Measurements from ENCODE around the gene ABCA9. TPM values are rescaled to one million over a fixed set of nuclear protein-coding genes. Genes with fewer than 3 reads are reported as not detected.

Gene ABCA9
- total RNA-seq, 1 experiment from 2014 or later = not detected

DNA sequence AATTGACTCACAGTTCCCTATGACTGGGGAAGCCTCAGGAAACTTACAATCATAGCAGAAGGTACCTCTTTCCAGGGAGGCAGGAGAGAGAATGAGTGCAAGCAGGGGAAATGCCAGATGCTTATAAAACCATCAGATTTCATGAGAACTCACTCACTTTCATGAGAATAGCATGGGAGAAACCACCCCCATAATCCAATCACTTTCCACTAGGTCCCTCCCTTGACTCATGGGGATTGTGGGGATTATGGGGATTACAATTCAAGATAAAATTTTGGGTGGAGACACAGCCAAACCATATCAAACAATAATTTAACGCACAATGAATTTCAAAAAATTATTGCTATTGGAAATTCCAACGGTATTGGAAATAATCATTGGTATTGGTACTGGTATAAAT, 15.1 kb downstream of the ABCA9 start (continued):
- TF ChIP-seq, protein P1, sequence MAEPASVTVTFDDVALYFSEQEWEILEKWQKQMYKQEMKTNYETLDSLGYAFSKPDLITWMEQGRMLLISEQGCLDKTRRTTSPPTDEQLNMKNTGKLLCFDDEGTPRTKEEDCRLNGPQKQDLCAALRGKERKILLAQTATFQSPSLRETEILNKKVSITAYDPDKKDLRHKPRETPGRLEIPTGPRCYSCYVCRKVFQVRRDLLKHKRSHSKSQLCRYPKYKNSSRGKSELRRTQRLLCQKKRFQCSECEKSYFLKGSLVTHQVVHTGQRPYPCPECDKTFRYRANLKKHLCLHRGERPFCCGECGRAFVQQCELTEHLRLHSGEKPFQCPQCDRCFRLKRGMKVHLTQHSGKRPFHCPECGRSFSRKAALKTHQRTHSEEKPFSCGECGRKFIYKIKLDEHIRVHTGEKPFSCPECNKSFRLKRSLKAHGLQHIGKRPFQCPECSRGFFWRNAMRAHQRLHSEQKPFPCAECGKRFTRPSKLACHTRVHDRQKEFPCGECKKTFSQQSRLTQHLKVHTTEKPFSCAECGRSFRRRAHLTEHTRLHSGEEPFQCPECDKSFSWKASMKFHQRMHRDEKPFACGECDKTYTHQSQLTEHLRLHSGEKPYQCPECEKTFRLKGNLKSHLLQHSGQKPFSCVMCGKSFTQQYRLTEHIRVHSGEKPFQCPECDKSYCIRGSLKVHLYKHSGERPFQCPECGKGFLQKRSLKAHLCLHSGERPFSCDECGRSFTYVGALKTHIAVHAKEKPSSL (CRISPR knock-in tag; conservative IDR thresholded peaks at IDR 0.05) = no peak
- TF ChIP-seq NFE2L1 (CRISPR knock-in tag; IDR thresholded peaks at IDR 0.05) (no peak), GRHL2 (CRISPR knock-in tag; IDR thresholded peaks at IDR 0.05; ENCODE audit: insufficient replicate concordance, severe bottlenecking) (no peak)

DNA sequence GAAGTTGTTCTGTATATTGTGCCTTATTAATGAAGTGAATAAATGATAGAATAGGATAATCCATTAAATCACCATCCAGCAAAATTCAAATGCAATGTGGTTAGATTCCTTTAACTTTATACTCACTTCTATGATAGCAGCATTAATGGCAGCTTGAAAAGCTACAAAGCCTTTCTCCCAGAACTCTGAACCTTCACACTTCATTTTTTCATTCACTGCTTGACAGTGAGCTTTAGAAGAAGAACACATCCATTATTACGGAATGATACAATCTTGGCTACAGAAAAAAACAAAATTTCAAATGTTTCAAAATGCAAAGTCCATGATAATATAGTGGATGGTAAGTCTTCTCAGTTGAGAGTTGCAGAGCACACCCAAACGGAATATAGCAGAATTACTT, 16.4 kb downstream of the ABCA9 start:
- Mint-ChIP-seq H3K27ac (no peak overlapping the region), H3K4me1 (no peaks in the 10 kb centered on the region), H3K9me3 (no peaks in the 10 kb centered on the region), H3K27me3 (ENCODE audit: low read depth) (no peaks in the 10 kb centered on the region), H3K4me3 (no peak overlapping the region), H3K36me3 (no peaks in the 10 kb centered on the region)
- TF ChIP-seq, protein P2, sequence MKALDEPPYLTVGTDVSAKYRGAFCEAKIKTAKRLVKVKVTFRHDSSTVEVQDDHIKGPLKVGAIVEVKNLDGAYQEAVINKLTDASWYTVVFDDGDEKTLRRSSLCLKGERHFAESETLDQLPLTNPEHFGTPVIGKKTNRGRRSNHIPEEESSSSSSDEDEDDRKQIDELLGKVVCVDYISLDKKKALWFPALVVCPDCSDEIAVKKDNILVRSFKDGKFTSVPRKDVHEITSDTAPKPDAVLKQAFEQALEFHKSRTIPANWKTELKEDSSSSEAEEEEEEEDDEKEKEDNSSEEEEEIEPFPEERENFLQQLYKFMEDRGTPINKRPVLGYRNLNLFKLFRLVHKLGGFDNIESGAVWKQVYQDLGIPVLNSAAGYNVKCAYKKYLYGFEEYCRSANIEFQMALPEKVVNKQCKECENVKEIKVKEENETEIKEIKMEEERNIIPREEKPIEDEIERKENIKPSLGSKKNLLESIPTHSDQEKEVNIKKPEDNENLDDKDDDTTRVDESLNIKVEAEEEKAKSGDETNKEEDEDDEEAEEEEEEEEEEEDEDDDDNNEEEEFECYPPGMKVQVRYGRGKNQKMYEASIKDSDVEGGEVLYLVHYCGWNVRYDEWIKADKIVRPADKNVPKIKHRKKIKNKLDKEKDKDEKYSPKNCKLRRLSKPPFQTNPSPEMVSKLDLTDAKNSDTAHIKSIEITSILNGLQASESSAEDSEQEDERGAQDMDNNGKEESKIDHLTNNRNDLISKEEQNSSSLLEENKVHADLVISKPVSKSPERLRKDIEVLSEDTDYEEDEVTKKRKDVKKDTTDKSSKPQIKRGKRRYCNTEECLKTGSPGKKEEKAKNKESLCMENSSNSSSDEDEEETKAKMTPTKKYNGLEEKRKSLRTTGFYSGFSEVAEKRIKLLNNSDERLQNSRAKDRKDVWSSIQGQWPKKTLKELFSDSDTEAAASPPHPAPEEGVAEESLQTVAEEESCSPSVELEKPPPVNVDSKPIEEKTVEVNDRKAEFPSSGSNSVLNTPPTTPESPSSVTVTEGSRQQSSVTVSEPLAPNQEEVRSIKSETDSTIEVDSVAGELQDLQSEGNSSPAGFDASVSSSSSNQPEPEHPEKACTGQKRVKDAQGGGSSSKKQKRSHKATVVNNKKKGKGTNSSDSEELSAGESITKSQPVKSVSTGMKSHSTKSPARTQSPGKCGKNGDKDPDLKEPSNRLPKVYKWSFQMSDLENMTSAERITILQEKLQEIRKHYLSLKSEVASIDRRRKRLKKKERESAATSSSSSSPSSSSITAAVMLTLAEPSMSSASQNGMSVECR (CRISPR knock-in tag; IDR thresholded peaks at IDR 0.05; ENCODE audit: borderline replicate concordance) = no peak
- TF ChIP-seq JAZF1 (CRISPR knock-in tag; IDR thresholded peaks at IDR 0.05) (no peak), NR1H2 (CRISPR knock-in tag; IDR thresholded peaks at IDR 0.05) (no peak), ETV6 (CRISPR knock-in tag; IDR thresholded peaks at IDR 0.05) (no peak), RORB (CRISPR knock-in tag; IDR thresholded peaks at IDR 0.05) (no peak), FOXK1 (CRISPR knock-in tag; IDR thresholded peaks at IDR 0.05) (no peak), JUN (CRISPR knock-in tag; IDR thresholded peaks at IDR 0.05) (no peak), TEAD4 (CRISPR knock-in tag; IDR thresholded peaks at IDR 0.05) (no peak), NFYB (CRISPR knock-in tag; conservative IDR thresholded peaks at IDR 0.05; ENCODE audit: low read depth) (no peak), SMAD4 (CRISPR knock-in tag; IDR thresholded peaks at IDR 0.05) (no peak), ELF4 (CRISPR knock-in tag; IDR thresholded peaks at IDR 0.05; ENCODE audit: low read depth) (no peak), CREB1 (CRISPR knock-in tag; IDR thresholded peaks at IDR 0.05) (no peak), ZNF416 (CRISPR knock-in tag; IDR thresholded peaks at IDR 0.05) (no peak)
- TF ChIP-seq, protein P3, sequence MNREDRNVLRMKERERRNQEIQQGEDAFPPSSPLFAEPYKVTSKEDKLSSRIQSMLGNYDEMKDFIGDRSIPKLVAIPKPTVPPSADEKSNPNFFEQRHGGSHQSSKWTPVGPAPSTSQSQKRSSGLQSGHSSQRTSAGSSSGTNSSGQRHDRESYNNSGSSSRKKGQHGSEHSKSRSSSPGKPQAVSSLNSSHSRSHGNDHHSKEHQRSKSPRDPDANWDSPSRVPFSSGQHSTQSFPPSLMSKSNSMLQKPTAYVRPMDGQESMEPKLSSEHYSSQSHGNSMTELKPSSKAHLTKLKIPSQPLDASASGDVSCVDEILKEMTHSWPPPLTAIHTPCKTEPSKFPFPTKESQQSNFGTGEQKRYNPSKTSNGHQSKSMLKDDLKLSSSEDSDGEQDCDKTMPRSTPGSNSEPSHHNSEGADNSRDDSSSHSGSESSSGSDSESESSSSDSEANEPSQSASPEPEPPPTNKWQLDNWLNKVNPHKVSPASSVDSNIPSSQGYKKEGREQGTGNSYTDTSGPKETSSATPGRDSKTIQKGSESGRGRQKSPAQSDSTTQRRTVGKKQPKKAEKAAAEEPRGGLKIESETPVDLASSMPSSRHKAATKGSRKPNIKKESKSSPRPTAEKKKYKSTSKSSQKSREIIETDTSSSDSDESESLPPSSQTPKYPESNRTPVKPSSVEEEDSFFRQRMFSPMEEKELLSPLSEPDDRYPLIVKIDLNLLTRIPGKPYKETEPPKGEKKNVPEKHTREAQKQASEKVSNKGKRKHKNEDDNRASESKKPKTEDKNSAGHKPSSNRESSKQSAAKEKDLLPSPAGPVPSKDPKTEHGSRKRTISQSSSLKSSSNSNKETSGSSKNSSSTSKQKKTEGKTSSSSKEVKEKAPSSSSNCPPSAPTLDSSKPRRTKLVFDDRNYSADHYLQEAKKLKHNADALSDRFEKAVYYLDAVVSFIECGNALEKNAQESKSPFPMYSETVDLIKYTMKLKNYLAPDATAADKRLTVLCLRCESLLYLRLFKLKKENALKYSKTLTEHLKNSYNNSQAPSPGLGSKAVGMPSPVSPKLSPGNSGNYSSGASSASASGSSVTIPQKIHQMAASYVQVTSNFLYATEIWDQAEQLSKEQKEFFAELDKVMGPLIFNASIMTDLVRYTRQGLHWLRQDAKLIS (CRISPR knock-in tag; IDR thresholded peaks at IDR 0.05; ENCODE audit: borderline replicate concordance) = no peak
- TF ChIP-seq, protein P4, sequence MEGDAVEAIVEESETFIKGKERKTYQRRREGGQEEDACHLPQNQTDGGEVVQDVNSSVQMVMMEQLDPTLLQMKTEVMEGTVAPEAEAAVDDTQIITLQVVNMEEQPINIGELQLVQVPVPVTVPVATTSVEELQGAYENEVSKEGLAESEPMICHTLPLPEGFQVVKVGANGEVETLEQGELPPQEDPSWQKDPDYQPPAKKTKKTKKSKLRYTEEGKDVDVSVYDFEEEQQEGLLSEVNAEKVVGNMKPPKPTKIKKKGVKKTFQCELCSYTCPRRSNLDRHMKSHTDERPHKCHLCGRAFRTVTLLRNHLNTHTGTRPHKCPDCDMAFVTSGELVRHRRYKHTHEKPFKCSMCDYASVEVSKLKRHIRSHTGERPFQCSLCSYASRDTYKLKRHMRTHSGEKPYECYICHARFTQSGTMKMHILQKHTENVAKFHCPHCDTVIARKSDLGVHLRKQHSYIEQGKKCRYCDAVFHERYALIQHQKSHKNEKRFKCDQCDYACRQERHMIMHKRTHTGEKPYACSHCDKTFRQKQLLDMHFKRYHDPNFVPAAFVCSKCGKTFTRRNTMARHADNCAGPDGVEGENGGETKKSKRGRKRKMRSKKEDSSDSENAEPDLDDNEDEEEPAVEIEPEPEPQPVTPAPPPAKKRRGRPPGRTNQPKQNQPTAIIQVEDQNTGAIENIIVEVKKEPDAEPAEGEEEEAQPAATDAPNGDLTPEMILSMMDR (IDR thresholded peaks at IDR 0.05) = no peak
- TF ChIP-seq, protein P5, sequence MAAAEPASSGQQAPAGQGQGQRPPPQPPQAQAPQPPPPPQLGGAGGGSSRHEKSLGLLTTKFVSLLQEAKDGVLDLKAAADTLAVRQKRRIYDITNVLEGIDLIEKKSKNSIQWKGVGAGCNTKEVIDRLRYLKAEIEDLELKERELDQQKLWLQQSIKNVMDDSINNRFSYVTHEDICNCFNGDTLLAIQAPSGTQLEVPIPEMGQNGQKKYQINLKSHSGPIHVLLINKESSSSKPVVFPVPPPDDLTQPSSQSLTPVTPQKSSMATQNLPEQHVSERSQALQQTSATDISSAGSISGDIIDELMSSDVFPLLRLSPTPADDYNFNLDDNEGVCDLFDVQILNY (CRISPR knock-in tag; IDR thresholded peaks at IDR 0.05) = no peak
- ATAC-seq = no peak
- CTCF ChIA-PET = no interaction called here
- no peak for DNase-seq (ENCODE audit: low spot score)
- POLR2A ChIA-PET = no interaction called here
